Measurements from ENCODE around the gene FBXL19. TPM values are rescaled to one million over a fixed set of nuclear protein-coding genes. Genes with fewer than 3 reads are reported as not detected.
A peak's percentile ranks its signal among the peaks of the same experiment; 100 is the strongest.

The FBXL19 gene
- total and polyA plus RNA-seq, 2 of the 13 experiments (the other 11 are each of a cell fraction or from before 2014, with no cell fraction given), result 6.0 to 13.7 TPM

GRCh38 chr16:30954993-30955392, 31.6 kb downstream of the FBXL19 start (continued):
- peak; percentile 82 for TF ChIP-seq ARID5B (CRISPR knock-in tag; IDR thresholded peaks at IDR 0.05)
- TF ChIP-seq PAXIP1 (CRISPR knock-in tag; conservative IDR thresholded peaks at IDR 0.05), result peak; percentile 93
- peak; percentile 71 for TF ChIP-seq ZNF430 (CRISPR knock-in tag; IDR thresholded peaks at IDR 0.05)
- 0 out of 2 replicates have a peak, but pooled peaks have one; percentile 2 for TF ChIP-seq ZBTB25 (CRISPR knock-in tag; IDR thresholded peaks at IDR 0.05)
- TF ChIP-seq GABPA (IDR thresholded peaks at IDR 0.05; ENCODE audit: low read depth, low read length), result no peak
- peak; percentile 40; the same call in 1 of the 2 replicates for TF ChIP-seq GABPA (CRISPR knock-in tag; IDR thresholded peaks at IDR 0.05; ENCODE audit: low read depth)
- peak; percentile 70 for TF ChIP-seq PHF21A (CRISPR knock-in tag; IDR thresholded peaks at IDR 0.05)
- no peak for TF ChIP-seq SP1 (IDR thresholded peaks at IDR 0.05)
- no peak for TF ChIP-seq SP1 (CRISPR knock-in tag; IDR thresholded peaks at IDR 0.05)
- TF ChIP-seq ZNF431 (CRISPR knock-in tag; IDR thresholded peaks at IDR 0.05; ENCODE audit: borderline replicate concordance, low read depth), result 0 out of 2 replicates have a peak, but pooled peaks have one; percentile 22
- TF ChIP-seq HDAC1 (CRISPR knock-in tag; IDR thresholded peaks at IDR 0.05), result peak; percentile 48; the same call in 1 of the 2 replicates
- 0 out of 2 replicates have a peak, but pooled peaks have one; percentile 1 for TF ChIP-seq IRF9 (CRISPR knock-in tag; IDR thresholded peaks at IDR 0.05; ENCODE audit: borderline replicate concordance)
- TF ChIP-seq NCOR1 (IDR thresholded peaks at IDR 0.05; ENCODE audit: borderline replicate concordance, low read length), result peak; percentile 85
- TF ChIP-seq RXRB (CRISPR knock-in tag; IDR thresholded peaks at IDR 0.05; ENCODE audit: borderline replicate concordance), result peak; percentile 44; the same call in 1 of the 2 replicates

All from HepG2 (cell line).